SK-N-SH (cell line): Measurements from ENCODE around the gene ZBTB45. TPM values are rescaled to one million over a fixed set of nuclear protein-coding genes. Genes with fewer than 3 reads are reported as not detected.
A peak's percentile ranks its signal among the peaks of the same experiment; 100 is the strongest.

Experiments used
- EP300 ChIP-seq, 2 experiments: IDR thresholded peaks; 2 replicates each; pipeline versions ENCODE4 v1.4.0 to v1.6.1; 2012; ENCODE audit warnings: borderline replicate concordance in 1 of 2, low read depth in 1 of 2, low read length in 1 of 2
- EZH2phosphoT487 ChIP-seq: fragments of 200-600 bp; sonication (generic); IDR thresholded peaks from 2 replicates; pipeline ENCODE4 v1.6.1; 2017; ENCODE audit warnings: low read depth, mixed run types, mild to moderate bottlenecking, antibody characterized with exemption, moderate library complexity, borderline replicate concordance
- FOXJ3 ChIP-seq: sonication (generic); formaldehyde crosslinking; IDR thresholded peaks from 2 replicates; pipeline ENCODE4 v1.5.1; 2020; ENCODE audit warnings: mild to moderate bottlenecking, missing genetic modification reagents
- GATA2 ChIP-seq: sonication (generic); formaldehyde crosslinking; IDR thresholded peaks from 2 replicates; pipeline ENCODE4 v1.5.0; 2020; ENCODE audit warnings: mild to moderate bottlenecking, missing genetic modification reagents
- IRF3 ChIP-seq: fragments of 150-350 bp; IDR thresholded peaks from 2 replicates; pipeline ENCODE4 v1.6.1; 2016; ENCODE audit warnings: mild to moderate bottlenecking, low read depth, low read length
- NRF1 ChIP-seq: IDR thresholded peaks from 2 replicates; pipeline ENCODE4 v1.6.1; 2012; ENCODE audit warnings: low read depth, mild to moderate bottlenecking, low read length
- POLR2AphosphoS5 ChIP-seq: IDR thresholded peaks from 2 replicates; pipeline ENCODE4 v1.6.1; 2012; ENCODE audit warnings: low read depth, low read length
- RAD21 ChIP-seq: IDR thresholded peaks from 2 replicates; pipeline ENCODE4 v1.6.1; 2012; ENCODE audit warnings: mild to moderate bottlenecking, low read length
- REST ChIP-seq: IDR thresholded peaks from 2 replicates; pipeline ENCODE4 v1.6.1; 2012; ENCODE audit warnings: mild to moderate bottlenecking, low read depth, low read length, moderate library complexity
- RFX5 ChIP-seq: IDR thresholded peaks from 2 replicates; pipeline ENCODE4 v1.6.1; 2012; ENCODE audit warnings: mild to moderate bottlenecking, improper control_type of control experiment, low read length
- TAF1 ChIP-seq: IDR thresholded peaks from 2 replicates; pipeline ENCODE4 v1.6.1; 2012; ENCODE audit warnings: low read depth, mild to moderate bottlenecking, low read length, moderate library complexity, borderline replicate concordance
- TEAD4 ChIP-seq: IDR thresholded peaks from 2 replicates; pipeline ENCODE4 v1.4.0; 2012; ENCODE audit warnings: mild to moderate bottlenecking, borderline replicate concordance; ENCODE audit not compliant: insufficient read depth
- YY1 ChIP-seq: IDR thresholded peaks from 2 replicates; pipeline ENCODE4 v1.4.0; 2012; ENCODE audit warnings: low read depth, mild to moderate bottlenecking
- polyA plus RNA-seq, 3 experiments: library from polyadenylated mRNA; depleted of rRNA; stranded (reverse); fragments of >200 nt; gene quantifications; 2 replicates each; pipeline ENCODE4 v1.2.3, GENCODE V29; 2012
- TF ChIP-seq, protein P1 (sequence below): IDR thresholded peaks from 2 replicates; pipeline ENCODE4 v1.4.0; 2012; ENCODE audit warnings: low read depth, borderline replicate concordance

ZBTB45 gene
- polyA plus RNA-seq, 1 of the 3 experiments (the other 2 are of a cell fraction): 11.3 TPM

DNA sequence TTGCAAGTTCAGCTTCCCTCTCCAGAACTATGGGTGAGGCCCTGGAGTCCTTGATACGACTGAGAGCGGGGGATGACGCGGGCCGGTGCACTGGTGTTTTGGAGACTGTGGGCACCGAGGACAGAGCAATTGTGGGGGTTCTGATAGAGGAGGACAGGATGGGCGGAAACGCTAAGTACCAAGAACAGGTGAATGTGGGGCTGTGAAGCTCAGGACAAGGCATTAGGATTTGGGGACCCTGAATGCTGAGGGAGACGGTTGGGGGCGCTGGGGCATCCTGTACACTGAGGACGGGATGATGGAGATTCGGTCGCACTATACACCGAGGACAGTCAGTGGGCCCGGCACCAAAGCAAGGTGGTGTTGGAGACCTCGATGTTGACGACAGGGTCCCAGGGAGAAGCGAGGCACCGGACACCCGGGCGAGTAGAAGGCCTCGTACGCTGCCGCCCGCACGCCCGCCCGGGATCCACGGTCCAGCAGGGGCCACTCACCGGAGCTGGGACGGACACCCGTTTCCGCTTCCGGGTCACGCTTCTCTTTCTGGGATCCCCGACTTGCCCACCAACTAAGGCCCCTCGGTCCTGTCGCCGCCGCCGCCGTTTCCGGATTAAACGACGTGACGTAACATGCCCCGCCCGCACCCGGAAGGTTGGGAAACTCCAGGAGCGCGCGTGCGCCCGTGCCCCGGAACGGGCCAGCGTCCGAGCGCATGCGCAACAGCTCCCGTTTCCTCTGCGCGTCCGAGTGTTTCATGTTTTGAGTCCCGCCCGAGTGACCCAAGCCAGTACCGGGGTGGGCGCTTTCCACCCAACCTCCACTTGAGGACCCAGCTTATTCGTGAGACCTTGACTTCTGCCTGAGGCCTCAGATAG lies 35.1 kb upstream of the ZBTB45 start, which contains the start of gene CHMP2A (continued):
- TF ChIP-seq EP300 (IDR thresholded peaks at IDR 0.05; ENCODE audit: borderline replicate concordance in 1 of 2, low read depth in 1 of 2, low read length in 1 of 2) (peak in 1 of 2 experiments; percentile 27; a peak in 1 of 4 replicates), TEAD4 (0 out of 2 replicates have a peak, but pooled peaks have one; percentile 31), REST (no peak), YY1 (peak; percentile 64; the same call in 1 of the 2 replicates), FOXJ3 (CRISPR knock-in tag) (no peak), POLR2AphosphoS5 (peak; percentile 97), GATA2 (CRISPR knock-in tag) (no peak), IRF3 (no peak), EZH2phosphoT487 (no peak), RFX5 (no peak), NRF1 (peak; percentile 99), RAD21 (no peak), TAF1 (peak; percentile 43; the same call in 1 of the 2 replicates)
- TF ChIP-seq, protein P1, sequence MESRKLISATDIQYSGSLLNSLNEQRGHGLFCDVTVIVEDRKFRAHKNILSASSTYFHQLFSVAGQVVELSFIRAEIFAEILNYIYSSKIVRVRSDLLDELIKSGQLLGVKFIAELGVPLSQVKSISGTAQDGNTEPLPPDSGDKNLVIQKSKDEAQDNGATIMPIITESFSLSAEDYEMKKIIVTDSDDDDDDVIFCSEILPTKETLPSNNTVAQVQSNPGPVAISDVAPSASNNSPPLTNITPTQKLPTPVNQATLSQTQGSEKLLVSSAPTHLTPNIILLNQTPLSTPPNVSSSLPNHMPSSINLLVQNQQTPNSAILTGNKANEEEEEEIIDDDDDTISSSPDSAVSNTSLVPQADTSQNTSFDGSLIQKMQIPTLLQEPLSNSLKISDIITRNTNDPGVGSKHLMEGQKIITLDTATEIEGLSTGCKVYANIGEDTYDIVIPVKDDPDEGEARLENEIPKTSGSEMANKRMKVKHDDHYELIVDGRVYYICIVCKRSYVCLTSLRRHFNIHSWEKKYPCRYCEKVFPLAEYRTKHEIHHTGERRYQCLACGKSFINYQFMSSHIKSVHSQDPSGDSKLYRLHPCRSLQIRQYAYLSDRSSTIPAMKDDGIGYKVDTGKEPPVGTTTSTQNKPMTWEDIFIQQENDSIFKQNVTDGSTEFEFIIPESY: peak; percentile 85; the same call in 1 of the 2 replicates
